Measurements from ENCODE around the gene NFX1.

GRCh38 chr9:33297432-33297831, 7.1 kb downstream of the NFX1 start:
- TF ChIP-seq CTCF (IDR thresholded peaks at IDR 0.05) (no peak), POLR2A (IDR thresholded peaks at IDR 0.05) (no peak)

Data from thyroid gland (tissue), 4 donors.